PC-3 (cell line): ENCODE measurements around the gene PMFBP1.

Experiments
- EZH2 ChIP-seq: fragments of 300-600 bp; sonication (generic); IDR thresholded peaks from one replicate; pipeline ENCODE4 v1.6.1; 2017; ENCODE audit warnings: antibody characterized with exemption, mild to moderate bottlenecking, low read length; ENCODE audit not compliant: unreplicated experiment
- EZH2phosphoT487 ChIP-seq: fragments of 300-600 bp; sonication (generic); IDR thresholded peaks from 2 replicates; pipeline ENCODE4 v1.6.1; 2018; ENCODE audit warnings: mild to moderate bottlenecking, antibody characterized with exemption, low read length, borderline replicate concordance
- TF ChIP-seq, protein P1 (sequence below): fragments of 300-600 bp; sonication (generic); conservative IDR thresholded peaks from 2 replicates; pipeline ENCODE4 v1.5.1; 2017; ENCODE audit warnings: antibody characterized with exemption, low read depth, mild to moderate bottlenecking, low read length

DNA sequence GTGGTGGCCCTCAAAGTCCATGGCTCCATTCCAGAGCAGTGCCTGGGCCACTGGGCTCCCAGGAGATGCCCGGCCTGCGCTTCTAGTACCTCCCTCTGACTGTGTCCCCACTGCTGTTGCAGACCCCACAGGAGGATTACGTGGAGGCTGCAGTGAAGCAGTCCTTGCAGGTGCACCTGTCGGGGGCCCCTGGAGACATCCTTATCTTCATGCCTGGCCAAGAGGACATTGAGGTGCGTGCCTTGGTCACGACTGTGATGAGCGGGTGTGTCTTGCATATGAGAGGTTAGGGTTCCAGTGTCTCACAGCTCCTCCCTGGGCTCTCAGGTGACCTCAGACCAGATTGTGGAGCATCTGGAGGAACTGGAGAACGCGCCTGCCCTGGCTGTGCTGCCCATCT lies 67.0 kb downstream of the PMFBP1 start:
- TF ChIP-seq, protein P1, sequence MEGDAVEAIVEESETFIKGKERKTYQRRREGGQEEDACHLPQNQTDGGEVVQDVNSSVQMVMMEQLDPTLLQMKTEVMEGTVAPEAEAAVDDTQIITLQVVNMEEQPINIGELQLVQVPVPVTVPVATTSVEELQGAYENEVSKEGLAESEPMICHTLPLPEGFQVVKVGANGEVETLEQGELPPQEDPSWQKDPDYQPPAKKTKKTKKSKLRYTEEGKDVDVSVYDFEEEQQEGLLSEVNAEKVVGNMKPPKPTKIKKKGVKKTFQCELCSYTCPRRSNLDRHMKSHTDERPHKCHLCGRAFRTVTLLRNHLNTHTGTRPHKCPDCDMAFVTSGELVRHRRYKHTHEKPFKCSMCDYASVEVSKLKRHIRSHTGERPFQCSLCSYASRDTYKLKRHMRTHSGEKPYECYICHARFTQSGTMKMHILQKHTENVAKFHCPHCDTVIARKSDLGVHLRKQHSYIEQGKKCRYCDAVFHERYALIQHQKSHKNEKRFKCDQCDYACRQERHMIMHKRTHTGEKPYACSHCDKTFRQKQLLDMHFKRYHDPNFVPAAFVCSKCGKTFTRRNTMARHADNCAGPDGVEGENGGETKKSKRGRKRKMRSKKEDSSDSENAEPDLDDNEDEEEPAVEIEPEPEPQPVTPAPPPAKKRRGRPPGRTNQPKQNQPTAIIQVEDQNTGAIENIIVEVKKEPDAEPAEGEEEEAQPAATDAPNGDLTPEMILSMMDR = no peak
- TF ChIP-seq EZH2phosphoT487 (no peak), EZH2 (no peak)
